ENCODE results near the gene FBXL17.

Gene FBXL17

GRCh38 chr5:108311682-108312081, 70.2 kb downstream of the FBXL17 start:
- in situ Hi-C loops (cut with MboI; ENCODE audit: low sequenced_read_pairs, unreplicated experiment): no loop called here
- no peak for DNase-seq (ENCODE audit: low spot score)
- TF ChIP-seq CTCF (IDR thresholded peaks at IDR 0.05; ENCODE audit: borderline replicate concordance, control extremely low read depth, extremely low read depth, insufficient read depth, missing control alignments): no peak

- in situ Hi-C loops (cut with MboI; ENCODE audit: low sequenced_read_pairs, unreplicated experiment): no loop called here
- no peak for TF ChIP-seq CTCF (IDR thresholded peaks at IDR 0.05; ENCODE audit: borderline replicate concordance, control extremely low read depth, extremely low read depth, insufficient read depth, missing control alignments)
- DNase-seq (ENCODE audit: low spot score): no peak
Measured at GRCh38 chr5:108303611-108304010, 78.3 kb downstream of the FBXL17 start.

GRCh38 chr5:108303086-108303485, 78.8 kb downstream of the FBXL17 start:
- no peak for DNase-seq (ENCODE audit: low spot score)
- TF ChIP-seq CTCF (IDR thresholded peaks at IDR 0.05; ENCODE audit: borderline replicate concordance, control extremely low read depth, extremely low read depth, insufficient read depth, missing control alignments): no peak
- in situ Hi-C loops (cut with MboI; ENCODE audit: low sequenced_read_pairs, unreplicated experiment): no loop called here

GRCh38 chr5:108297042-108297601, 84.8 kb downstream of the FBXL17 start:
- no peak for TF ChIP-seq CTCF (IDR thresholded peaks at IDR 0.05; ENCODE audit: borderline replicate concordance, control extremely low read depth, extremely low read depth, insufficient read depth, missing control alignments)
- no peak for DNase-seq (ENCODE audit: low spot score)
- in situ Hi-C loops (cut with MboI; ENCODE audit: low sequenced_read_pairs, unreplicated experiment): no loop called here

GRCh38 chr5:108295578-108296368, 86.1 kb downstream of the FBXL17 start:
- in situ Hi-C loops (cut with MboI; ENCODE audit: low sequenced_read_pairs, unreplicated experiment): no loop called here
- TF ChIP-seq CTCF (IDR thresholded peaks at IDR 0.05; ENCODE audit: borderline replicate concordance, control extremely low read depth, extremely low read depth, insufficient read depth, missing control alignments): no peak
- no peak for DNase-seq (ENCODE audit: low spot score)

GRCh38 chr5:108280960-108281569, 100.8 kb downstream of the FBXL17 start:
- no peak for TF ChIP-seq CTCF (IDR thresholded peaks at IDR 0.05; ENCODE audit: borderline replicate concordance, control extremely low read depth, extremely low read depth, insufficient read depth, missing control alignments)
- no peak for DNase-seq (ENCODE audit: low spot score)
- in situ Hi-C loops (cut with MboI; ENCODE audit: low sequenced_read_pairs, unreplicated experiment): no loop called here

Data from GM13976 (cell line).